Stomach (tissue), 9 donors: ENCODE data around the gene JMJD1C. TPM values are rescaled to one million over a fixed set of nuclear protein-coding genes. Genes with fewer than 3 reads are reported as not detected.

ENCODE experiments used
- DNase-seq, 2 donors: peaks; one replicate each; pipeline versions ENCODE4 v3.0.0 to v3.0.0-alpha.2; 2013 to 2019
- H3K27ac ChIP-seq, 5 donors: fragments of 200-600 bp in 4 of 5; sonication (generic) in 4 of 5; one replicate each; pipeline ENCODE4 v1.5.1; 2013 to 2019; ENCODE audit warnings: mild to moderate bottlenecking in 1 of 5, moderate library complexity in 1 of 5
- H3K27me3 ChIP-seq, 3 donors: fragments of 200-600 bp; sonication (generic); one replicate each; pipeline ENCODE4 v1.5.1; 2017 to 2019; ENCODE audit warnings: mixed run types in 1 of 3
- H3K36me3 ChIP-seq, 4 donors: fragments of 200-600 bp; sonication (generic); 1 replicate in 3 of 4; 2 replicates in 1 of 4; pipeline ENCODE4 v1.5.1; 2016 to 2019
- H3K4me1 ChIP-seq, 4 donors: fragments of 200-600 bp; sonication (generic); one replicate each; pipeline ENCODE4 v1.5.1; 2016 to 2019
- H3K4me3 ChIP-seq, 4 donors: fragments of 200-600 bp; sonication (generic) in 3 of 4; one replicate each; pipeline ENCODE4 v1.5.1; 2016 to 2019; ENCODE audit warnings: mild to moderate bottlenecking in 1 of 4
- H3K9me3 ChIP-seq, 4 donors: fragments of 200-600 bp; sonication (generic); one replicate each; pipeline ENCODE4 v1.5.1; 2016 to 2019
- CTCF ChIP-seq, 7 experiments: fragments of 450-650 bp in 4 of 7; fragments of 200-600 bp in 3 of 7; sonication (generic) in 3 of 7; IDR thresholded peaks; one replicate each; pipeline ENCODE4 v1.5.1; 2016 to 2019; ENCODE audit warnings: antibody characterized with exemption in 7 of 7, control low read depth in 2 of 7, mild to moderate bottlenecking in 1 of 7
- EP300 ChIP-seq: sonication (generic); formaldehyde crosslinking; IDR thresholded peaks from one replicate; pipeline ENCODE4 v1.6.1; 2017; ENCODE audit warnings: antibody characterized with exemption
- POLR2A ChIP-seq, 4 donors: fragments of 450-650 bp; IDR thresholded peaks; one replicate each; pipeline ENCODE4 v1.6.1; 2016; ENCODE audit warnings: antibody characterized with exemption in 4 of 4, control low read depth in 2 of 4, mild to moderate bottlenecking in 1 of 4, moderate library complexity in 1 of 4
- POLR2AphosphoS5 ChIP-seq, 3 donors: sonication (generic); formaldehyde crosslinking; IDR thresholded peaks; one replicate each; pipeline ENCODE4 v1.6.1; 2016; ENCODE audit warnings: antibody characterized with exemption in 3 of 3
- WGBS, 5 donors: extraction: QIAGEN DNeasy Blood & Tissue Kit in 3 of 5; methylation state at CpG; one replicate each; pipeline versions ENCODE4 v1.1.5 to v1.1.7; 2013 to 2018; 5-methylcytosine and 5-hydroxymethylcytosine counted together
- intact Hi-C: fragments of 100-400 bp; cut with DNase I; formaldehyde crosslinking; loops from one replicate; pipeline ENCODE4 v1.15.1; 2023; ENCODE audit warnings: low total_unique reads
- polyA plus RNA-seq, 3 donors: library from polyadenylated mRNA; stranded (reverse); fragments of 200-250 nt; gene quantifications; one replicate each; pipeline ENCODE4 v1.2.3, GENCODE V29; 2013
- total RNA-seq, 5 donors: library from RNA; depleted of rRNA; stranded (reverse); fragments of >200 nt; gene quantifications; one replicate each; pipeline versions ENCODE4 v1.1.0 to v1.2.3, GENCODE V29; 2014 to 2016
- donor health status: healthy with polysubstance abuse.
- donor health status: Bipolar disorder and iron deficiency.
- donor health status: healthy.

The JMJD1C gene
- total and polyA plus RNA-seq, 8 donors, result 13.6 to 235 (median 33.5) TPM

DNA sequence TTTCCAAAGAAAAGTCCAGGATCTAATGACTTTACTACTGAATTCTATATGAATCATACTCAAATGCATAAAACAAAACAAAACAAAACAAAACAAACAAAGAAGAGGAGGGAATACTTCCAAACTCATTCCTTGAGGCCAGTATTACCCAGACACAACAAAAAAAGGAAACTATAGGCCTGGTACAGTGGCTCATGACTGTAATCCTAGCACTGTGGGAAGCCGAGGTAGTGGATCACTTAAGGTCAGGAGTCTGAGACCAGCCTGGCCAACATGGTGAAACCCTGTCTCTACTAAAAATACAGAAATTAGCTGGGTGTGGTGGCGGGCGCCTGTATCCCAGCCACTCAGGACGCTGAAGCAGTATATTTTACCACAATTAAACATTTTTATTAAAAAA, 218.0 kb downstream of the JMJD1C start:
- peaks cover 3 to 13% (median 10%) of the 10 kb centered on the region in 4 donors for H3K36me3 ChIP-seq
- intact Hi-C loops, result no loop called here
- H3K27ac ChIP-seq, result no peak overlapping the region
- no peaks in the 10 kb centered on the region for H3K9me3 ChIP-seq
- no peak overlapping the region for H3K4me3 ChIP-seq
- DNase-seq, result no peak
- peaks cover 0 to 44% (median 18%) of the 10 kb centered on the region in 4 donors for H3K4me1 ChIP-seq
- TF ChIP-seq POLR2A (IDR thresholded peaks at IDR 0.05) (no peak), POLR2AphosphoS5 (IDR thresholded peaks at IDR 0.05) (no peak), EP300 (no peak), CTCF (IDR thresholded peaks at IDR 0.05) (no peak)
- 91 to 98% (median 96%) methylated on average over 4 of the region's 4 CpGs for WGBS, 5 donors
- H3K27me3 ChIP-seq, result no peaks in the 10 kb centered on the region

GRCh38 chr10:63246356-63246755, 219.4 kb downstream of the JMJD1C start:
- TF ChIP-seq EP300, result no peak
- TF ChIP-seq POLR2A (IDR thresholded peaks at IDR 0.05), result no peak
- TF ChIP-seq POLR2AphosphoS5 (IDR thresholded peaks at IDR 0.05), result no peak
- no peak for TF ChIP-seq CTCF (IDR thresholded peaks at IDR 0.05)
- DNase-seq, result no peak
- Histone ChIP-seq H3K36me3 (peaks cover 3 to 13% (median 10%) of the 10 kb centered on the region in 4 donors), H3K27me3 (no peaks in the 10 kb centered on the region), H3K4me3 (no peak overlapping the region), H3K9me3 (no peaks in the 10 kb centered on the region), H3K4me1 (peaks cover 0 to 44% (median 28%) of the 10 kb centered on the region in 4 donors), H3K27ac (no peak overlapping the region)
- WGBS, 5 donors, result 94 to 95% (median 94%) methylated on average over 3 of the region's 3 CpGs
- intact Hi-C loops, result no loop called here

GRCh38 chr10:63241841-63242281, 223.9 kb downstream of the JMJD1C start:
- TF ChIP-seq EP300 (no peak), POLR2A (IDR thresholded peaks at IDR 0.05) (no peak), CTCF (IDR thresholded peaks at IDR 0.05) (no peak), POLR2AphosphoS5 (IDR thresholded peaks at IDR 0.05) (no peak)
- H3K27me3 ChIP-seq, result no peaks in the 10 kb centered on the region
- WGBS, 5 donors, result 64 to 73% (median 67%) methylated on average over 2 of the region's 2 CpGs
- no peak overlapping the region for H3K4me3 ChIP-seq
- H3K36me3 ChIP-seq, result no peaks in the 10 kb centered on the region
- intact Hi-C loops, result no loop called here
- no peak for DNase-seq
- H3K4me1 ChIP-seq, result peaks cover 4 to 83% (median 44%) of the 10 kb centered on the region in 4 donors
- peak overlapping the region in 2 of 5 donors; percentile 13 to 48 for H3K27ac ChIP-seq
- H3K9me3 ChIP-seq, result no peaks in the 10 kb centered on the region

GRCh38 chr10:63240807-63241206, 225.0 kb downstream of the JMJD1C start:
- Histone ChIP-seq H3K27ac (peak overlapping the region in 2 of 5 donors; percentile 22 to 48), H3K4me1 (peaks cover 11 to 88% (median 51%) of the 10 kb centered on the region in 4 donors)

More at GRCh38 chr10:63240807-63241206, 225.0 kb downstream of the JMJD1C start:
- no peak for DNase-seq
- intact Hi-C loops, result no loop called here
- no peaks in the 10 kb centered on the region for H3K27me3 ChIP-seq
- TF ChIP-seq CTCF (IDR thresholded peaks at IDR 0.05), result no peak
- TF ChIP-seq EP300, result no peak
- TF ChIP-seq POLR2A (IDR thresholded peaks at IDR 0.05), result no peak
- no peak for TF ChIP-seq POLR2AphosphoS5 (IDR thresholded peaks at IDR 0.05)
- H3K36me3 ChIP-seq, result no peaks in the 10 kb centered on the region
- H3K4me3 ChIP-seq, result no peak overlapping the region
- 76 to 81% (median 78%) methylated on average over 6 of the region's 6 CpGs for WGBS, 5 donors
- no peaks in the 10 kb centered on the region for H3K9me3 ChIP-seq
